NB4 (cell line): ENCODE data around the gene EBF3.

Experiments
- CTCF ChIP-seq: IDR thresholded peaks from one replicate; pipeline ENCODE4 v1.5.1; 2012; ENCODE audit warnings: low read depth, low read length
- MAX ChIP-seq: IDR thresholded peaks from 2 replicates; pipeline ENCODE4 v1.6.1; 2011; ENCODE audit warnings: low read depth, low read length
- MYC ChIP-seq: IDR thresholded peaks from 2 replicates; pipeline ENCODE4 v1.6.1; 2011; ENCODE audit warnings: low read depth, low read length
- POLR2A ChIP-seq: IDR thresholded peaks from 2 replicates; pipeline ENCODE4 v1.6.1; 2011; ENCODE audit warnings: mild to moderate bottlenecking; ENCODE audit not compliant: insufficient read length; ENCODE audit errors: extremely low read depth

- TF ChIP-seq CTCF (no peak), POLR2A (peak; percentile 53), MAX (peak; percentile 16; the same call in 1 of the 2 replicates), MYC (peak; percentile 28; the same call in 1 of the 2 replicates)
Observed at GRCh38 chr10:129963641-129964501, at the start of gene EBF3.
